ENCODE data around the gene CSTPP1.
"Not testable (repeated sequence)": the region's sequence is repeated elsewhere in the genome, so short reads cannot be mapped to it uniquely, and the experiment has no call there.

- TF ChIP-seq POLR2A (IDR thresholded peaks at IDR 0.05); EP300 (IDR thresholded peaks at IDR 0.05; ENCODE audit: low read depth): not testable (repeated sequence)
- TF ChIP-seq, protein P1, sequence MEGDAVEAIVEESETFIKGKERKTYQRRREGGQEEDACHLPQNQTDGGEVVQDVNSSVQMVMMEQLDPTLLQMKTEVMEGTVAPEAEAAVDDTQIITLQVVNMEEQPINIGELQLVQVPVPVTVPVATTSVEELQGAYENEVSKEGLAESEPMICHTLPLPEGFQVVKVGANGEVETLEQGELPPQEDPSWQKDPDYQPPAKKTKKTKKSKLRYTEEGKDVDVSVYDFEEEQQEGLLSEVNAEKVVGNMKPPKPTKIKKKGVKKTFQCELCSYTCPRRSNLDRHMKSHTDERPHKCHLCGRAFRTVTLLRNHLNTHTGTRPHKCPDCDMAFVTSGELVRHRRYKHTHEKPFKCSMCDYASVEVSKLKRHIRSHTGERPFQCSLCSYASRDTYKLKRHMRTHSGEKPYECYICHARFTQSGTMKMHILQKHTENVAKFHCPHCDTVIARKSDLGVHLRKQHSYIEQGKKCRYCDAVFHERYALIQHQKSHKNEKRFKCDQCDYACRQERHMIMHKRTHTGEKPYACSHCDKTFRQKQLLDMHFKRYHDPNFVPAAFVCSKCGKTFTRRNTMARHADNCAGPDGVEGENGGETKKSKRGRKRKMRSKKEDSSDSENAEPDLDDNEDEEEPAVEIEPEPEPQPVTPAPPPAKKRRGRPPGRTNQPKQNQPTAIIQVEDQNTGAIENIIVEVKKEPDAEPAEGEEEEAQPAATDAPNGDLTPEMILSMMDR (IDR thresholded peaks at IDR 0.05) = not testable (repeated sequence)
Observed at GRCh38 chr11:46928701-46929100, 7.9 kb upstream of the CSTPP1 start.
